ENCODE data around the gene ZNF497. TPM values are rescaled to one million over a fixed set of nuclear protein-coding genes. Genes with fewer than 3 reads are reported as not detected.

ZNF497 gene
- total and polyA plus RNA-seq, 2 of the 13 experiments (the other 11 are each of a cell fraction or from before 2014, with no cell fraction given), result 1.5 to 1.9 TPM

GRCh38 chr19:58332697-58333096 lies 29.9 kb downstream of the ZNF497 start (continued):
- no peak for TF ChIP-seq E2F2 (CRISPR knock-in tag; IDR thresholded peaks at IDR 0.05; ENCODE audit: borderline replicate concordance)
- TF ChIP-seq HMGA1 (CRISPR knock-in tag; conservative IDR thresholded peaks at IDR 0.05), result no peak

- H3K27me3 ChIP-seq (ENCODE audit: control insufficient read depth in 1 of 2, insufficient read depth in 2 of 2, low read length in 2 of 2), result no peaks in the 10 kb centered on the region; a peak in 1 of 5 replicates
- no peak overlapping the region for H2AFZ ChIP-seq (ENCODE audit: low read length)
- ATAC-seq (no peak), DNase-seq (ENCODE audit: low spot score) (no peak), FAIRE-seq (no peak)
- intact Hi-C loops (cut with micrococcal nuclease; ENCODE audit: unreplicated experiment), result no loop called here
- H3K4me1 ChIP-seq (ENCODE audit: insufficient read depth, low read length), result peaks cover 32% of the 10 kb centered on the region
- POLR2A ChIA-PET, result interaction anchor here (0.8 to 1.6 kb wide), 2 partner anchors 32 to 78 kb away, joined by 3 to 5 read pairs; partner anchors contain the start of genes ZNF497 and ZNF584
- CTCF ChIA-PET (ENCODE audit: low intra/inter-chr PET ratio, low total read pairs), result no interaction called here
- BruUV-seq (replicated peaks), result no TSS peak
- no peaks in the 10 kb centered on the region for H4K20me1 ChIP-seq (ENCODE audit: insufficient read depth, low read length)
- in situ Hi-C loops (cut with HindIII; ENCODE audit: extremely low pct_ligation_motif_present, low pct_unique_long_range_greater_than_20kb), result no loop called here
- H3K9me3 ChIP-seq (ENCODE audit: low read length), result no peaks in the 10 kb centered on the region
- H3K4me2 ChIP-seq (ENCODE audit: low read depth, low read length), result no peak overlapping the region
- no peak for TF ChIP-seq MIXL1 (CRISPR knock-in tag; IDR thresholded peaks at IDR 0.05)
- TF ChIP-seq SUZ12 (IDR thresholded peaks at IDR 0.05; ENCODE audit: low read depth, low read length), result no peak
- TF ChIP-seq ZBTB39 (CRISPR knock-in tag; IDR thresholded peaks at IDR 0.05), result no peak
- no peak for TF ChIP-seq POLR2AphosphoS5 (IDR thresholded peaks at IDR 0.05; ENCODE audit: low read depth, low read length)
- no peak for TF ChIP-seq ATF7-NPFF (CRISPR knock-in tag; IDR thresholded peaks at IDR 0.05; ENCODE audit: low read depth)
- TF ChIP-seq ZKSCAN5 (CRISPR knock-in tag; IDR thresholded peaks at IDR 0.05), result no peak
- H3K27ac ChIP-seq (ENCODE audit: extremely low read length, insufficient read depth, low read length), result no peak overlapping the region
- H3K36me3 ChIP-seq (replicated peaks in 1 of 2; ENCODE audit: control insufficient read depth in 1 of 2, insufficient read depth in 2 of 2, low read length in 2 of 2), result peaks cover 5 to 10% of the 10 kb centered on the region in 2 experiments; a peak in 3 of 5 replicates
- H3K79me2 ChIP-seq (ENCODE audit: insufficient read depth, low read length), result peaks cover 19% of the 10 kb centered on the region
- 94% methylated on average over 4 of the region's 4 CpGs for WGBS (ENCODE audit: low lambda C conversion rate)
- H3K9ac ChIP-seq (ENCODE audit: insufficient read depth, low read depth, low read length), result no peak overlapping the region
- H3K4me3 ChIP-seq (replicated peaks in 1 of 3; ENCODE audit: insufficient read depth in 1 of 3, low read depth in 2 of 3, low read length in 3 of 3), result no peak overlapping the region
These were observed 32.1 kb downstream of the ZNF497 start for GRCh38 chr19:58330458-58330857.
